Measurements from ENCODE around the gene PPIL6. TPM values are rescaled to one million over a fixed set of nuclear protein-coding genes. Genes with fewer than 3 reads are reported as not detected.
A peak's percentile ranks its signal among the peaks of the same experiment; 100 is the strongest.
"Not testable (repeated sequence)": the region's sequence is repeated elsewhere in the genome, so short reads cannot be mapped to it uniquely, and the experiment has no call there.

PPIL6 gene
- total RNA-seq, 8 experiments from 2014 or later = 0.87 to 22.4 (median 4.6) TPM

DNA sequence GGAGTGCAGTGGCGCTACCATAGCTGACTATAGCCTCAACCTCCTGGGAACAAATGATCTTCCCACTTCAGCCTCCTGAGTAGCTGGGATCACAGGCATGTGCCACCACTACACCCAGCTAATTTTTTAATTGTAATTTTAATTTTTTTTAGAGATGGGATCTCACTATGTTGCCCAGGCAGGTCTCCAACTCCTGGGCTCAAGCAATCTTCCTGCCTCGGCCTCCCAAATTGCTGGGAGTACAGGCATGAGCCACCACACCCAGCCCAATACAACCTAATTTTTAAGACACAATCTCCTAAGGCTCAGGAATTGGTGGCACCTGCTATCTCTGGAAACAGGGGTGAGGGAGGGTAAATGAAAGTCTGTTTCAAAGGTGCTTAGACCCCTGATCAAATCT lies 36.8 kb upstream of the PPIL6 start:
- no peak for ATAC-seq (replicated peaks in 6 of 8)
- WGBS, 10 experiments = 56 to 100% (median 100%) methylated on average over 1 of the region's 2 CpGs; no CpG with 5 or more reads in 7 of the 10 experiments
- Histone ChIP-seq H3K4me1 (replicated peaks in 1 of 2) (peaks cover 28 to 44% of the 10 kb centered on the region in 2 donors), H3K4me3 (no peak overlapping the region), H3K27ac (no peak overlapping the region)
- in situ Hi-C loops (cut with MboI; ENCODE audit: low pct_unique_long_range_greater_than_20kb in 2 of 9, low sequenced_read_pairs in 9 of 9, unreplicated experiment in 9 of 9) = no loop called here

GRCh38 chr6:109475625-109476024 lies 35.2 kb upstream of the PPIL6 start:
- in situ Hi-C loops (cut with MboI; ENCODE audit: low pct_unique_long_range_greater_than_20kb in 2 of 9, low sequenced_read_pairs in 9 of 9, unreplicated experiment in 9 of 9) = no loop called here
- peaks cover 19 to 30% of the 10 kb centered on the region in 2 donors for H3K4me1 ChIP-seq (replicated peaks in 1 of 2)
- H3K4me3 ChIP-seq = no peak overlapping the region
- 86 to 100% (median 100%) methylated on average over 1 to 2 of the region's 2 CpGs; no CpG with 5 or more reads in 2 of the 10 experiments for WGBS, 10 experiments
- no peak for ATAC-seq (replicated peaks in 6 of 8)
- no peak overlapping the region for H3K27ac ChIP-seq

DNA sequence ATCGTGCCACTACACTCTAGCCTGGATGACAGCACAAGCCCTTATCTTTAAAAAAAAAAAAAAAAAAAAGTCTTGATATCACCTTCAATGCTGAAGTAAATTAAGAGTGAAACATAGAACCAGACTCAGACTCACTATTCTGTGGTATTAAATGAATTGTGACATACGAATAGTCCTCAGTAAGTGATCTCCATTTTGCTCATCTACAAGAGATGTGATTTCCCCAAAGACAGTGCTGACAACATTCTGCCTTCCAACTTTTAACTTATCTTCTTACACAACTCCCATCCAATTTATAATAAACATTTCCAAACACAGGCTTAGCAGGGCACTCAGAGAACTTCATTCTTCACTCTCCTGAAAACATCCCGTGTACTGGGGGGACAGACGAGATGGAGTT lies 34.6 kb upstream of the PPIL6 start:
- WGBS, 10 experiments = 80 to 100% (median 89%) methylated on average over 2 to 4 of the region's 4 CpGs; no CpG with 5 or more reads in 4 of the 10 experiments
- no peak overlapping the region for H3K27ac ChIP-seq
- peaks cover 14 to 23% of the 10 kb centered on the region in 2 donors for H3K4me1 ChIP-seq (replicated peaks in 1 of 2)
- no peak for ATAC-seq (replicated peaks in 6 of 8)
- H3K4me3 ChIP-seq = no peak overlapping the region
- in situ Hi-C loops (cut with MboI; ENCODE audit: low pct_unique_long_range_greater_than_20kb in 2 of 9, low sequenced_read_pairs in 9 of 9, unreplicated experiment in 9 of 9) = no loop called here

DNA sequence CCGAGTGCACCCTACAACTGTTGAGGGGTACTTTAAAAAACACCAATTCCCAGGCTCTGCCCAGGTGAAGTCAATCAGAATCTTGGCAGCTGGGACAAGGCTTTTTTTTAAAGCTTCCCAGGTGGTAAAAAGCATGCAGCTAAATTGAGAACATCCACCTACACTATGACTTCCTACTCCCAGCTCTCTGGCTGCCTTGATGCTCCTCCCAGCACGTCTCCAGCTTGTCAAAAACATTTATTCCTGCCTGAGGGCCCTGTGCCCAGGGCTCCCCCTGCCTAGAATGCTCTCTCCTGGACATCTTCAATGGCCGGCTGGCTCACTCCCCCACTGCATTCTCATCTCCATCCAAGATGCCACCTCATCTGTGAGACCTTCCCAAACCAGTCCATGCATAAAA lies 32.7 kb upstream of the PPIL6 start:
- ATAC-seq (replicated peaks in 6 of 8) = no peak
- WGBS, 10 experiments = 87 to 89% methylated on average over 1 to 3 of the region's 3 CpGs; no CpG with 5 or more reads in 8 of the 10 experiments
- in situ Hi-C loops (cut with MboI; ENCODE audit: low pct_unique_long_range_greater_than_20kb in 2 of 9, low sequenced_read_pairs in 9 of 9, unreplicated experiment in 9 of 9) = no loop called here
- H3K4me1 ChIP-seq (replicated peaks in 1 of 2) = peaks cover 4 to 8% of the 10 kb centered on the region in 2 donors
- H3K4me3 ChIP-seq = no peak overlapping the region
- H3K27ac ChIP-seq = no peak overlapping the region

DNA sequence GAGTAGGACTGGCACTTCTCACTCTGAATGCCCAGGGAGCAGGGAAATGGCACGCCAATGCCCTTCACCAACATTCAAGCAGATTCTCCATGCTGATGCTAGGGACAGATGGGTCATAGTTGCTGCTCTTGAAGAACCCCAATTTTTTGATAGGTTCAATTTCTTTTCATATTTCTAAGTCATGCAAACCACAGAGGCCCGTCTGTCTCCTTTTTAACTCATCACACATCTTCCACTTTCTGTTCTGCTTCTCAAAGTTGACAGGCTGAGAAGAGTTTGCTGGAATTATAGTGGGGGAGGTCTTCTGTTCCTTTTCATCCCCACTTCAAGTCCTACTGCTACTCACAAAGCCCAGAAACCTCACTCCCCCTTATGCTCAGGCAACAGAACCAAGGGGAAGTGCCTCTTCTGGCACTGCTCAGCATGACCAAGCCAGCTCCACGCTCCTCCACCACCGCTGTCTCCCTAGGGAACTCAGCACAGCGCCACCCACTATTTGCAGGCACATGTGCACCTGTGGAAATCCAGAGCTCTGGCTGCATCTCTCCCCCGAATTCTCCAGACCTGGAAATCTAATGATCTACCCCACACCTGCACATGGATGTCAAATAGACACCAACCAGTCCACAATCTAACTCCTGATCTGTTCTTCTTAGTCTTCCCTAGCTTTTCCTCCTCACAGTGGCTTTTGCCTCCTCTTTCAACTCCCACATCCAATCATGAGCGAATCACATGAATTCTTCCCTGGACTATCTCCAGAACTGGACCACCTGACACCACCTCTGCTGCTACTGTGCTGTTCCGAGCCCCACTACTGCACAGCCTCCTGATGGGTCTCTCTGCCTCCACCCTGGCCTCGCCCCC lies 31.9 kb upstream of the PPIL6 start:
- no peak overlapping the region for H3K27ac ChIP-seq
- H3K4me3 ChIP-seq = no peak overlapping the region
- H3K4me1 ChIP-seq (replicated peaks in 1 of 2) = peaks cover 0 to under 1% of the 10 kb centered on the region in 2 donors
- WGBS, 10 experiments = 83 to 100% (median 96%) methylated on average over 1 to 8 of the region's 9 CpGs; no CpG with 5 or more reads in 2 of the 10 experiments
- no peak for ATAC-seq (replicated peaks in 6 of 8)
- in situ Hi-C loops (cut with MboI; ENCODE audit: low pct_unique_long_range_greater_than_20kb in 2 of 9, low sequenced_read_pairs in 9 of 9, unreplicated experiment in 9 of 9) = no loop called here

DNA sequence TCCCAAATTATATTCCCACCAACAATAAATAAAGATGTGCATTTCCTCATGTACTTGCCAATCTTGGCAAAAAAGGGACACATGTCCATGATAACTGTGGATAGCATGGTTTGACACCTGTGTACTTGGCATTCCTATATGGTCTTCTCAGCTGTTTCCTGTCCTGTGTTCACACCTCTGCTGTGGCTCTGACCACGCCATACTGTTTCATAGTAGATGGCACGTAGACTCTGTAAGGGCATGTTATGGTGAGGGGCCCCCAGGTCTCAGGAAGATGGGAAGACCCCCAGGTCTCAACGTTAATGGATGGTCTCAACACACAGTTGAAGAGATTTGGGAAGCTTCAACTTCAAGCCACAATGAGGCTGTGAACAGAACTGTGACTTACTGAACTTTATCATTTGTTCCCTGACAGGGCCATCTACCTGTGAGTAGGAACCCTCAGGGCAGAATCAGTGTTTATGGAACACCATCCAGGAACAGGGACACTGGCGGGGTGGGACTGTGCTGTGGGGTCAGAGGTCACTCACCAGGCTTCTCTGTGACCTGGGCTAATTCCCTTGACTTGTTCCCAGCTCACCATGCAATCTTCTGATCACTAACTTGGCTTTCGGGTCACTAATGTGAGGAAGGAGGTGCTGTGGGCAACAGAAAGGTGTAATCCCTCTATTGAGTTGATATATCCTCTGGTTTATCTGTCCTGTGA lies 30.8 kb upstream of the PPIL6 start:
- H3K4me3 ChIP-seq = no peak overlapping the region
- H3K4me1 ChIP-seq (replicated peaks in 1 of 2) = no peaks in the 10 kb centered on the region
- H3K27ac ChIP-seq = no peak overlapping the region
- ATAC-seq (replicated peaks in 6 of 8) = no peak
- in situ Hi-C loops (cut with MboI; ENCODE audit: low pct_unique_long_range_greater_than_20kb in 2 of 9, low sequenced_read_pairs in 9 of 9, unreplicated experiment in 9 of 9) = no loop called here
- WGBS, 10 experiments = 60 to 100% (median 97%) methylated on average over 1 to 3 of the region's 5 CpGs; no CpG with 5 or more reads in 4 of the 10 experiments

DNA sequence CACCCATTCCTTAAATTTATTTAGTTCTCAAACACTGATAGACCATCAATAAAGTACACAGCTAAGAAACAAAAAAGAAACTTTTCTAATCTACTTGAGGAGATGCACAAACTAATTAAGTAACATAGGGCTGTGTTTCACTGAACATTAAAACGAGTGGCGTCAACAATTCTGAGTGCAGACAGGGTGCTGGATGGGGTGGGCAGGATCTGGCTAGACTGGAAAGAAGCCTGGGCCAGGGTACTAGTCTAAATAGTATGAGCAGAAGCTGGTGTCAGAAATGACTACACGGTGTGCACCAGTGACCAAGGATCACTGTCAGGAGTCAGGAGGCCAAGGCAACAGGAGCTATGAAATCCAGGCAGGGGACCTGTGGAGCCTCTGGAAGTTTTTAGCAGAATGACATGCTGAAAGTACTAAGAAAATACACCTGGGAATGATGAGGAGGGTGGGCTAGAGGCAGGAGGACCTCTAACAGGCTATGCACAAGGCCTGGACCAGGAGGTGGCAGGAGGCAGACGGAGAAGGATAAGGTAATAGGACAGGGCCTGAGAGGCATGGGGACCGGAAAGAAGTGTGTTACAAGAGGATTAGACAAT lies 29.3 kb upstream of the PPIL6 start:
- WGBS, 10 experiments = 91 to 100% (median 100%) methylated on average over 1 to 4 of the region's 5 CpGs; no CpG with 5 or more reads in 3 of the 10 experiments
- in situ Hi-C loops (cut with MboI; ENCODE audit: low pct_unique_long_range_greater_than_20kb in 2 of 9, low sequenced_read_pairs in 9 of 9, unreplicated experiment in 9 of 9) = no loop called here
- no peaks in the 10 kb centered on the region for H3K4me1 ChIP-seq (replicated peaks in 1 of 2)
- H3K27ac ChIP-seq = no peak overlapping the region
- no peak for ATAC-seq (replicated peaks in 6 of 8)
- no peak overlapping the region for H3K4me3 ChIP-seq

DNA sequence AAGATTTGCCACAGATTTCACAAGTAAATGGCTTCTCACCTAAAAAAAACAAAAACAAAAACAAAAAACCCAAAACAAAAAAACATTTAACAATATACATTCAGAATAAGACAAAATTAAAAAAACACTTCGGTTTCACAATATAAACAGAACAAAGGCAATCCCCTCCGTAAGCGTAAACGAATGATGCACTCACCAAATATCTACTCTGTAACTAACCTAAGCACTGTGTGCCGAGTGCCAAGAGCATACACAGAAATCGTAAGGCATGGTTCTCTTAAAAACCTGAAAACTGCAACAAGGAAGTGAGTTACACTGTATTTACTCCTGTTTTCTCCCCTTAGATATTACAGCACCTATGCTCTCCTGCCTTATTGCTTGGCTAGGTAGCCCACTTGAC lies 27.3 kb upstream of the PPIL6 start:
- Histone ChIP-seq H3K4me3 (no peak overlapping the region), H3K4me1 (replicated peaks in 1 of 2) (no peaks in the 10 kb centered on the region), H3K27ac (no peak overlapping the region)
- 82 to 100% (median 96%) methylated on average over 3 to 6 of the region's 6 CpGs for WGBS, 10 experiments
- ATAC-seq (replicated peaks in 6 of 8) = no peak
- in situ Hi-C loops (cut with MboI; ENCODE audit: low pct_unique_long_range_greater_than_20kb in 2 of 9, low sequenced_read_pairs in 9 of 9, unreplicated experiment in 9 of 9) = no loop called here

GRCh38 chr6:109466212-109466923 lies 25.9 kb upstream of the PPIL6 start:
- in situ Hi-C loops (cut with MboI; ENCODE audit: low pct_unique_long_range_greater_than_20kb in 2 of 9, low sequenced_read_pairs in 9 of 9, unreplicated experiment in 9 of 9) = no loop called here
- WGBS, 10 experiments = 76 to 100% (median 94%) methylated on average over 2 to 7 of the region's 7 CpGs
- H3K4me3 ChIP-seq = no peak overlapping the region
- H3K27ac ChIP-seq = peak overlapping the region in 1 of 2 donors; percentile 28
- ATAC-seq (replicated peaks in 6 of 8) = no peak
- H3K4me1 ChIP-seq (replicated peaks in 1 of 2) = no peaks in the 10 kb centered on the region

GRCh38 chr6:109465772-109466171 lies 25.3 kb upstream of the PPIL6 start:
- WGBS, 10 experiments = 77 to 100% (median 83%) methylated on average over 1 to 7 of the region's 7 CpGs; no CpG with 5 or more reads in 1 of the 10 experiments
- H3K27ac ChIP-seq = no peak overlapping the region
- peak in 5 of 8 experiments; percentile 36 to 94 (median 64) for ATAC-seq (replicated peaks in 6 of 8)
- H3K4me3 ChIP-seq = no peak overlapping the region
- in situ Hi-C loops (cut with MboI; ENCODE audit: low pct_unique_long_range_greater_than_20kb in 2 of 9, low sequenced_read_pairs in 9 of 9, unreplicated experiment in 9 of 9) = no loop called here
- H3K4me1 ChIP-seq (replicated peaks in 1 of 2) = no peaks in the 10 kb centered on the region

GRCh38 chr6:109461733-109462526 lies 21.5 kb upstream of the PPIL6 start:
- no peak overlapping the region for H3K4me3 ChIP-seq
- H3K27ac ChIP-seq = no peak overlapping the region
- peaks cover 2 to 6% of the 10 kb centered on the region in 2 donors for H3K4me1 ChIP-seq (replicated peaks in 1 of 2)
- ATAC-seq (replicated peaks in 6 of 8) = no peak
- WGBS, 10 experiments = 100% methylated on average over 1 of the region's 1 CpG; no CpG with 5 or more reads in 8 of the 10 experiments
- in situ Hi-C loops (cut with MboI; ENCODE audit: low pct_unique_long_range_greater_than_20kb in 2 of 9, low sequenced_read_pairs in 9 of 9, unreplicated experiment in 9 of 9) = no loop called here

DNA sequence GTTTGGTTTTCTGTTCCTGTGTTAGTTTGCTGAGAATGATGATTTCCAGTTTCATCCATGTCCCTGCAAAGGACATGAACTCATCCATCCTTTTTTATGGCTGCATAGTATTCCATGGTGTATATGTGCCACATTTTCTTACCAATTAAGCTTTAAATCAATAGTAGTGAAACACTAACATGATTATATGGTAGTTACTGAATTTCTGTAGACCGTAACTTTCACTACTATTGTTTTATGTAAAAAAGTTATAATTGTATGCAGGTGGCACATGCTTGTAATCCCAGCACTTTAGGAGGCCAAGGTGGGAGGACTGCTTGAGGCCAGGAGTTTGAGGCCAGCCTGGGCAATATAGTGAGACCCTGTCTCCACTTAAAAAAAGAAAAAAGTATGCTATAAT lies 20.8 kb upstream of the PPIL6 start:
- 86 to 100% (median 100%) methylated on average over 1 of the region's 1 CpG; no CpG with 5 or more reads in 3 of the 10 experiments for WGBS, 10 experiments
- ATAC-seq (replicated peaks in 6 of 8); H3K4me3 ChIP-seq; in situ Hi-C loops (cut with MboI; ENCODE audit: low pct_unique_long_range_greater_than_20kb in 2 of 9, low sequenced_read_pairs in 9 of 9, unreplicated experiment in 9 of 9); H3K27ac ChIP-seq: not testable (repeated sequence)
- peaks cover 6 to 11% of the 10 kb centered on the region in 2 donors for H3K4me1 ChIP-seq (replicated peaks in 1 of 2)
